Measurements from ENCODE around the gene ASCL1. TPM values are rescaled to one million over a fixed set of nuclear protein-coding genes. Genes with fewer than 3 reads are reported as not detected.
A peak's percentile ranks its signal among the peaks of the same experiment; 100 is the strongest.

The ASCL1 gene
- total RNA-seq, 3 donors from 2014 or later: 0.16 TPM; not detected in 2

DNA sequence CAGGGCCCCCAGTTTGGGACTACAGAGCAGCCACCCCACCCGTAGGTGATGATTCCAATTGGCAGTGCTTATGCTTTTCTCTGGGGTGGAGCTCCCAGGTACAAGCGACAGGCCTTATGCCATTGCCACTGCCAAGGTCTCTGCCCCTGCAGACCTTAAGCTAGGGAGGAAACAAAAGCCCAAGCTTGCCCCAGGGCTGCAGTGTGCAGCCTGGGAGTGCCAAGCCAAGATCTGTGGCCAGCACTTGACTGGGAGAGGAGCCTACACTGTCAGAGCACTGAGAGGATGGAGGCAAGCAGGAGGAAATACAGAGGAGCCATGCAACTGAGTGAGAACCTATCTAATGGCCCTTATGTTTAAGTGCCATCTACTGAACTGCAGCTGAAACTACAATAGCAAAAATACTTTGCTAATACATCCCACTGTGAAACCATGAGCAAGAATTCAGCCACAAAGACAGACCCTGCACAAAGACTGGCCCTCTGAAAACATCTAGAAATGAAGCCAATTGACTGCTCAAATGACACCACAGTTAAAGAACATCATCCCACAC, 17.7 kb upstream of the ASCL1 start:
- ATAC-seq (no peak), DNase-seq (no peak)
- Histone ChIP-seq H3K36me3 (ENCODE audit: low read depth) (no peaks in the 10 kb centered on the region), H3K4me3 (no peak overlapping the region), H3K9me3 (no peaks in the 10 kb centered on the region), H3K4me1 (ENCODE audit: low read depth) (no peaks in the 10 kb centered on the region)
- TF ChIP-seq, protein P1, sequence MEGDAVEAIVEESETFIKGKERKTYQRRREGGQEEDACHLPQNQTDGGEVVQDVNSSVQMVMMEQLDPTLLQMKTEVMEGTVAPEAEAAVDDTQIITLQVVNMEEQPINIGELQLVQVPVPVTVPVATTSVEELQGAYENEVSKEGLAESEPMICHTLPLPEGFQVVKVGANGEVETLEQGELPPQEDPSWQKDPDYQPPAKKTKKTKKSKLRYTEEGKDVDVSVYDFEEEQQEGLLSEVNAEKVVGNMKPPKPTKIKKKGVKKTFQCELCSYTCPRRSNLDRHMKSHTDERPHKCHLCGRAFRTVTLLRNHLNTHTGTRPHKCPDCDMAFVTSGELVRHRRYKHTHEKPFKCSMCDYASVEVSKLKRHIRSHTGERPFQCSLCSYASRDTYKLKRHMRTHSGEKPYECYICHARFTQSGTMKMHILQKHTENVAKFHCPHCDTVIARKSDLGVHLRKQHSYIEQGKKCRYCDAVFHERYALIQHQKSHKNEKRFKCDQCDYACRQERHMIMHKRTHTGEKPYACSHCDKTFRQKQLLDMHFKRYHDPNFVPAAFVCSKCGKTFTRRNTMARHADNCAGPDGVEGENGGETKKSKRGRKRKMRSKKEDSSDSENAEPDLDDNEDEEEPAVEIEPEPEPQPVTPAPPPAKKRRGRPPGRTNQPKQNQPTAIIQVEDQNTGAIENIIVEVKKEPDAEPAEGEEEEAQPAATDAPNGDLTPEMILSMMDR (IDR thresholded peaks at IDR 0.05): no peak
- intact Hi-C loops (cut with DNase I, micrococcal nuclease): no loop called here

DNA sequence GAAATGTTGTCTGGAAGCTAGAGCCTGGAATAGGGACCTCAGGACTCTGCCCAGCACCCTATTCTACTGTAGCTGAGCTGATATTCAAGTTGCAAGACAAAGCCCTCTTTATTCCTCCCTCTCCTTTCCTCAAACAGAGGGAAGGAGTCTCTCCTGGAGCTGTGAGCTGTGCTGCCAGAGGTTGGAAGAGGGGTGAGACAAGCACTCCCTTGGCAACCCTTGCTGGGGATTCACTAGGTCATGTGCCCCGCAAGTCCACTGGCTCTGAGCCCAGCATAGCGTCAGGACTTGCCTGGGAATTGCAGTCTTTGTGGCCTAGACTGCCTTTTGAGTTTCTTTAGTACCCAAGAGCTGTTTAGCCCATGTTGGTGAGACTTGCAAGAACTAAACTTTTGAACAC, 11.4 kb upstream of the ASCL1 start:
- ATAC-seq: no peak
- no peak for DNase-seq
- Histone ChIP-seq H3K4me1 (ENCODE audit: low read depth) (no peaks in the 10 kb centered on the region), H3K9me3 (no peaks in the 10 kb centered on the region), H3K36me3 (ENCODE audit: low read depth) (no peaks in the 10 kb centered on the region), H3K4me3 (no peak overlapping the region)
- TF ChIP-seq, protein P1 (IDR thresholded peaks at IDR 0.05): no peak
- intact Hi-C loops (cut with DNase I, micrococcal nuclease): no loop called here

DNA sequence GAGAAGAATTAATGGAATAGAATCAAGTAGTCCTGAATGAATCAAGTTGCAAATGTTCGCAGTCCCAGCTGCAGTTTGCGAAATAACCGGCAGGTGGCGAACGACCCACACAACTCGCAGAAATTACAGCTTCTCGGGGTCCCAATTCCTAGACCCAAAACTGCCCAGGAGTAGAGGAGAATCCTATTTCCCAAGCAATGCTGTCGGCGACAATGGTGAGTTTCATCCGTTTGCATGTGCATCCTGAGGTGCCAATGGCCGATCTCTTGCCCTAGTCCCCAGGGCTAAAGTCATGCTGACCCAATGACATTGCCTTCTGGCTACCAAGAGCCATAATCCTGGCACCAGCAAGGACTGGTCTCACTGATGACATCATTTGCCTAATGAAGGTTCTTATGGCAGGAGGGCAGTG, 8.5 kb upstream of the ASCL1 start:
- ATAC-seq: no peak
- no peaks in the 10 kb centered on the region for H3K36me3 ChIP-seq (ENCODE audit: low read depth)
- TF ChIP-seq, protein P1 (IDR thresholded peaks at IDR 0.05): peak; percentile 71
- no peak overlapping the region for H3K4me3 ChIP-seq
- H3K4me1 ChIP-seq (ENCODE audit: low read depth): no peaks in the 10 kb centered on the region
- H3K9me3 ChIP-seq: no peaks in the 10 kb centered on the region
- peak in 2 of 3 donors; percentile 58 to 75 for DNase-seq
- intact Hi-C loops (cut with DNase I, micrococcal nuclease): loop anchor here in 1 of 2 donors (2.0 kb wide), 1 partner anchor 600 kb away; no protein-coding TSS in a partner anchor

DNA sequence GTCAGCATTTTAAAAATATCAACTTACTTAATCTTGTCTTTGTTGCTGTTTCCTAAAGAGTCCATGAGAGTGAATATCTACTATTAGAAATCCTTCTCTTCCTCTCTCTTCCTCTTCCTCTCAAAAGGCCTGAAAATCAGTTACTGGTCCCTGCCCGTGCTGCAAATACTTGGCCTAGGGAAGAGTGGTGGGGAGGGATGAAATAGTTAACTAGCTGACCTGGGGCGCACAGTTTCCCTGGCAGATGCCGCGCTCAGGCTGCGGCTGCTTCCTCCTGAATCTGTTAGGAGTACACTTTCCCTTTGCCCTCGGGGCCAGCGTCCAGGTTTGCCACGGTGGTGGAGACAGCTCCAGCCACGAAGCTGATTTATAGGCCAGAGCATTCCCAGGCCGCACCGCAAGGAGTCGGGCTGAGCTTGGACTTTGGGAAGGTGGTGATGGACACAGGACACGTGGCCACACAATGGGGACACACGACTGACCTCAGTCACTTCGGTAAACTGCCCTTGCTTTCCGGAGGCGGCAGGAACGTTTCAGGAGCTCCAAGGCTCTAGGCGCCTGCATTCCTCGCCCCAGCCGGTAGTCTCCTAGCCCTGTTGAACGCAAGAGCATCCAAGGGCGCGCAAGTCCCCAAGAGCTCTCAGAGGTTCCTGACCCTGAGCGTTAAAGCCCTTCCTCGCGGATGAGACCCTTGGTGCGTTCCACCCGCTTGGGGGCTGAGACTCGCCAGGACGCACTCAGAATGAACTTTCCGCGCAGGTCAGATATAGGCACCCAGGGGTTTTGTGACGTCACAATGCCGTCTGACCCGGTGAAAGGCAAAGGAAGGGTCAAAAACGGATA, 7.1 kb upstream of the ASCL1 start:
- Histone ChIP-seq H3K36me3 (ENCODE audit: low read depth) (no peaks in the 10 kb centered on the region), H3K4me1 (ENCODE audit: low read depth) (no peaks in the 10 kb centered on the region), H3K9me3 (no peaks in the 10 kb centered on the region), H3K4me3 (no peak overlapping the region)
- DNase-seq (peak in 2 of 3 donors; percentile 12 to 31), ATAC-seq (peak; percentile 27)
- intact Hi-C loops (cut with DNase I, micrococcal nuclease): loop anchor here in 1 of 2 donors (5.0 kb wide), 1 partner anchor 597 kb away; no protein-coding TSS in a partner anchor
- TF ChIP-seq, protein P1 (IDR thresholded peaks at IDR 0.05): no peak

DNA sequence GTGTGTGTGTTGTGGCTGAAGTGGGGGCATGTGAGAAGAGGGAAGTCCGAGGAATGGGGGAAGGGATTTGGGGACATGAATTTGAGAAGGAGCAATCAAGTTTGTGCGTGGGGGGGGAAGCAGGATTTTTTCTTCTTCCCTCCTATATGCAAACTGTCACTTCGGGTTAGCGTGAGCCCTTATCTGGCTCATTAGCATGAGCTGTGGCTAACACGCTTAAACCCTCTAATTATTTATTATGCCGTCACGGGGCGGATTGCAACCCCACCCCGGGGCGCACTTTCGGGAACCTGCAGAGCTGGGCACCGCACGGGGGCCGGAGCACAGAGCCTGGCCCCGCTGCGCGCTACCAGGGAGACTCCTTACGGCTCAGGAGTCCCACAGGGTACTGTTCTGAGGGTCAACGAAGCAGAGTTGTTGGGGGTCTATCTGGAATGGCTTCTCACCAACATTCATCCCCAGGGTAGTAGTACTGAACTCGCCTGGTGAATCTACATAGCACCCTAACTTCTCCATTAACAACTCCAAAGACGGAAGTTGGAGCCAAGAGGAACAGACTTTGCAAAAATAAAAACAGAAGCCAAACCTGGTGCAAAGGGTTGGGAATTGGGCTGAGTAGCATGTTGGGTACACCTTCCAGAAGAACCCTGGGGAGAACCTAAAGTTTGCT, 6.4 kb upstream of the ASCL1 start:
- TF ChIP-seq, protein P1 (IDR thresholded peaks at IDR 0.05): no peak
- H3K36me3 ChIP-seq (ENCODE audit: low read depth): no peaks in the 10 kb centered on the region
- ATAC-seq: no peak
- no peak for DNase-seq
- no peak overlapping the region for H3K4me3 ChIP-seq
- intact Hi-C loops (cut with DNase I, micrococcal nuclease): loop anchor here in 1 of 2 donors (5.0 kb wide), 1 partner anchor 596 kb away; no protein-coding TSS in a partner anchor
- no peaks in the 10 kb centered on the region for H3K4me1 ChIP-seq (ENCODE audit: low read depth)
- no peaks in the 10 kb centered on the region for H3K9me3 ChIP-seq
